ENCODE data around the gene THBS2. TPM values are rescaled to one million over a fixed set of nuclear protein-coding genes. Genes with fewer than 3 reads are reported as not detected.

The THBS2 gene
- total and polyA plus RNA-seq, 3 donors from 2014 or later = 4.8 to 17.9 (median 7.6) TPM

GRCh38 chr6:169252505-169253189 lies 999 bp downstream of the THBS2 start:
- TF ChIP-seq CTCF (IDR thresholded peaks at IDR 0.05) = no peak
- TF ChIP-seq POLR2A (IDR thresholded peaks at IDR 0.05) = no peak

GRCh38 chr6:169251822-169252504 lies 1.7 kb downstream of the THBS2 start:
- H3K4me3 ChIP-seq = no peak overlapping the region
- no peak for DNase-seq
- 51 to 72% methylated on average over 15 to 20 of the region's 20 CpGs for WGBS, 2 donors

More at GRCh38 chr6:169252505-169253189, 999 bp downstream of the THBS2 start:
- Histone ChIP-seq H3K27me3 (no peaks in the 10 kb centered on the region), H3K9me3 (no peaks in the 10 kb centered on the region), H3K27ac (peak overlapping the region; percentile 21 to 61), H3K4me3 (peak overlapping the region; percentile 15 to 24), H3K4me1 (no peaks in the 10 kb centered on the region), H3K36me3 (ENCODE audit: low read depth, missing control alignments) (no peaks in the 10 kb centered on the region)
- 28 to 45% methylated on average over 14 of the region's 14 CpGs for WGBS, 2 donors
- intact Hi-C loops (cut with DNase I; ENCODE audit: low total_unique reads) = no loop called here
- no peak for DNase-seq

GRCh38 chr6:169251371-169251802 lies 2.3 kb downstream of the THBS2 start:
- no peak for DNase-seq
- H3K27ac ChIP-seq = no peak overlapping the region
- H3K36me3 ChIP-seq (ENCODE audit: low read depth, missing control alignments) = no peaks in the 10 kb centered on the region
- H3K9me3 ChIP-seq = no peaks in the 10 kb centered on the region
- TF ChIP-seq CTCF (IDR thresholded peaks at IDR 0.05) (no peak), POLR2A (IDR thresholded peaks at IDR 0.05) (no peak)
- 43 to 51% methylated on average over 6 of the region's 6 CpGs for WGBS, 2 donors
- intact Hi-C loops (cut with DNase I; ENCODE audit: low total_unique reads) = no loop called here
- no peak overlapping the region for H3K4me3 ChIP-seq
- no peaks in the 10 kb centered on the region for H3K27me3 ChIP-seq
- no peaks in the 10 kb centered on the region for H3K4me1 ChIP-seq

More at GRCh38 chr6:169251822-169252504, 1.7 kb downstream of the THBS2 start:
- no peaks in the 10 kb centered on the region for H3K27me3 ChIP-seq
- intact Hi-C loops (cut with DNase I; ENCODE audit: low total_unique reads) = no loop called here
- no peak for TF ChIP-seq POLR2A (IDR thresholded peaks at IDR 0.05)
- no peak for TF ChIP-seq CTCF (IDR thresholded peaks at IDR 0.05)
- no peaks in the 10 kb centered on the region for H3K4me1 ChIP-seq
- H3K27ac ChIP-seq = peak overlapping the region in 1 of 2 donors; percentile 19
- no peaks in the 10 kb centered on the region for H3K9me3 ChIP-seq
- H3K36me3 ChIP-seq (ENCODE audit: low read depth, missing control alignments) = no peaks in the 10 kb centered on the region

GRCh38 chr6:169250660-169251059 lies 3.0 kb downstream of the THBS2 start:
- no peaks in the 10 kb centered on the region for H3K9me3 ChIP-seq
- no peaks in the 10 kb centered on the region for H3K36me3 ChIP-seq (ENCODE audit: low read depth, missing control alignments)
- no peak for TF ChIP-seq POLR2A (IDR thresholded peaks at IDR 0.05)
- no peak for TF ChIP-seq CTCF (IDR thresholded peaks at IDR 0.05)
- WGBS, 2 donors = 69 to 76% methylated on average over 5 of the region's 5 CpGs
- H3K27ac ChIP-seq = no peak overlapping the region
- H3K4me3 ChIP-seq = no peak overlapping the region
- no peaks in the 10 kb centered on the region for H3K4me1 ChIP-seq
- no peaks in the 10 kb centered on the region for H3K27me3 ChIP-seq
- intact Hi-C loops (cut with DNase I; ENCODE audit: low total_unique reads) = no loop called here
- DNase-seq = no peak
